DOHH2 (cell line): ENCODE measurements around the gene MIEF1.

Source experiments
- H3F3A ChIP-seq: fragments of 200-600 bp; sonication (generic), shearing (Covaris generic); 2 replicates; pipeline ENCODE4 v1.6.0; 2016; ENCODE audit warnings: antibody characterized with exemption, mild to moderate bottlenecking; ENCODE audit not compliant: control insufficient read depth, insufficient read depth
- H3K27ac ChIP-seq: fragments of 200-600 bp; sonication (generic); 2 replicates; pipeline ENCODE4 v1.5.1; 2014; ENCODE audit warnings: low read depth, mild to moderate bottlenecking, low read length, moderate library complexity
- H3K27me3 ChIP-seq: fragments of 200-600 bp; sonication (generic); 2 replicates; pipeline ENCODE4 v1.6.1; 2014; ENCODE audit warnings: mild to moderate bottlenecking, low read length, mixed read lengths; ENCODE audit not compliant: control insufficient read depth
- H3K36me3 ChIP-seq: fragments of 200-600 bp; sonication (generic); 2 replicates; pipeline ENCODE4 v1.6.1; 2014; ENCODE audit warnings: mild to moderate bottlenecking, low read length, moderate library complexity, mixed read lengths; ENCODE audit not compliant: control insufficient read depth
- H3K4me1 ChIP-seq: fragments of 200-600 bp; sonication (generic); 2 replicates; pipeline ENCODE4 v1.6.1; 2014; ENCODE audit warnings: mild to moderate bottlenecking, low read length, mixed read lengths; ENCODE audit not compliant: control insufficient read depth
- H3K4me2 ChIP-seq: fragments of 200-600 bp; sonication (generic); 2 replicates; pipeline ENCODE4 v1.6.0; 2014; ENCODE audit warnings: mild to moderate bottlenecking, low read length, moderate library complexity
- H3K4me3 ChIP-seq: fragments of 200-600 bp; sonication (generic); 2 replicates; pipeline ENCODE4 v1.5.1; 2014; ENCODE audit warnings: mild to moderate bottlenecking, low read length, mixed read lengths
- H3K79me2 ChIP-seq: fragments of 200-600 bp; sonication (generic); 2 replicates; pipeline ENCODE4 v1.6.1; 2014; ENCODE audit warnings: mild to moderate bottlenecking, low read length, mixed read lengths; ENCODE audit not compliant: control insufficient read depth
- H3K9me2 ChIP-seq: fragments of 200-600 bp; sonication (generic); replicated peaks from 2 replicates; pipeline ENCODE4 v1.6.1; 2014; ENCODE audit warnings: mild to moderate bottlenecking, low read length, mixed read lengths; ENCODE audit not compliant: control insufficient read depth
- H3K9me3 ChIP-seq: fragments of 200-600 bp; sonication (generic); 2 replicates; pipeline ENCODE4 v1.6.1; 2014; ENCODE audit warnings: antibody characterized with exemption, low read length, mixed read lengths; ENCODE audit not compliant: control insufficient read depth, insufficient read depth
- H4K20me1 ChIP-seq: fragments of 200-600 bp; sonication (generic); 2 replicates; pipeline ENCODE4 v1.6.0; 2014; ENCODE audit warnings: low read depth, mild to moderate bottlenecking, antibody characterized with exemption, low read length, moderate library complexity; ENCODE audit not compliant: control insufficient read depth, insufficient read depth
- EZH2phosphoT487 ChIP-seq: fragments of 200-600 bp; sonication (generic); IDR thresholded peaks from 2 replicates; pipeline ENCODE4 v1.6.1; 2017; ENCODE audit warnings: borderline replicate concordance, mild to moderate bottlenecking, antibody characterized with exemption, low read length, moderate library complexity, mixed read lengths
- TF ChIP-seq, protein P1 (sequence below): fragments of 200-600 bp; sonication (generic); IDR thresholded peaks from one replicate; pipeline ENCODE4 v1.5.1; 2014; ENCODE audit warnings: antibody characterized with exemption, mild to moderate bottlenecking, low read depth, low read length; ENCODE audit not compliant: poor library complexity, severe bottlenecking

MIEF1 gene

DNA sequence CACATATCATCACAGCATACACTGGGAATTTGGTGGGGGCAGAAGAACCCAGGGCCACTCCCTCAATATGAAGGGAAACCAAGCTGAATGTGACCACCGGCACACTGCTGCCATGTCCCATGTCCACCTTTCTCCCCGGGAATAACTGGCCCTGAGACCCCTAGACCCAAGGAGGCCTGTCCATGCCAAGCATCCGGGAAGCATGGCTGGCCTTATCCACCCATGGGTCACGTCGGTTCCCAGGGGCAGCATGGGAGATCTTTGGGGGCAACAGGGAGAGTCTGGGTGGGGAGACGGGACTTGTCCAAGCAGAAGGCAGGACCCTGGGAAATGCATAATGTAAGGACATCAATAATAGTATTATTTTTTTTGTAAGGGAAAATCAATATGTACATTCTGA is 10.4 kb upstream of the MIEF1 start:
- Histone ChIP-seq H3K9me2 (no peaks in the 10 kb centered on the region), H3K4me2 (no peak overlapping the region), H3K4me3 (no peak overlapping the region), H3K4me1 (peaks cover 43% of the 10 kb centered on the region), H3K27me3 (no peaks in the 10 kb centered on the region), H3K36me3 (peaks cover 29% of the 10 kb centered on the region), H3K79me2 (peaks cover 9% of the 10 kb centered on the region), H4K20me1 (no peaks in the 10 kb centered on the region; the same call in 1 of the 2 replicates), H3K9me3 (no peaks in the 10 kb centered on the region), H3F3A (peaks cover 12% of the 10 kb centered on the region; the same call in 1 of the 2 replicates), H3K27ac (no peak overlapping the region)
- TF ChIP-seq, protein P1, sequence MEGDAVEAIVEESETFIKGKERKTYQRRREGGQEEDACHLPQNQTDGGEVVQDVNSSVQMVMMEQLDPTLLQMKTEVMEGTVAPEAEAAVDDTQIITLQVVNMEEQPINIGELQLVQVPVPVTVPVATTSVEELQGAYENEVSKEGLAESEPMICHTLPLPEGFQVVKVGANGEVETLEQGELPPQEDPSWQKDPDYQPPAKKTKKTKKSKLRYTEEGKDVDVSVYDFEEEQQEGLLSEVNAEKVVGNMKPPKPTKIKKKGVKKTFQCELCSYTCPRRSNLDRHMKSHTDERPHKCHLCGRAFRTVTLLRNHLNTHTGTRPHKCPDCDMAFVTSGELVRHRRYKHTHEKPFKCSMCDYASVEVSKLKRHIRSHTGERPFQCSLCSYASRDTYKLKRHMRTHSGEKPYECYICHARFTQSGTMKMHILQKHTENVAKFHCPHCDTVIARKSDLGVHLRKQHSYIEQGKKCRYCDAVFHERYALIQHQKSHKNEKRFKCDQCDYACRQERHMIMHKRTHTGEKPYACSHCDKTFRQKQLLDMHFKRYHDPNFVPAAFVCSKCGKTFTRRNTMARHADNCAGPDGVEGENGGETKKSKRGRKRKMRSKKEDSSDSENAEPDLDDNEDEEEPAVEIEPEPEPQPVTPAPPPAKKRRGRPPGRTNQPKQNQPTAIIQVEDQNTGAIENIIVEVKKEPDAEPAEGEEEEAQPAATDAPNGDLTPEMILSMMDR, result no peak
- no peak for TF ChIP-seq EZH2phosphoT487

DNA sequence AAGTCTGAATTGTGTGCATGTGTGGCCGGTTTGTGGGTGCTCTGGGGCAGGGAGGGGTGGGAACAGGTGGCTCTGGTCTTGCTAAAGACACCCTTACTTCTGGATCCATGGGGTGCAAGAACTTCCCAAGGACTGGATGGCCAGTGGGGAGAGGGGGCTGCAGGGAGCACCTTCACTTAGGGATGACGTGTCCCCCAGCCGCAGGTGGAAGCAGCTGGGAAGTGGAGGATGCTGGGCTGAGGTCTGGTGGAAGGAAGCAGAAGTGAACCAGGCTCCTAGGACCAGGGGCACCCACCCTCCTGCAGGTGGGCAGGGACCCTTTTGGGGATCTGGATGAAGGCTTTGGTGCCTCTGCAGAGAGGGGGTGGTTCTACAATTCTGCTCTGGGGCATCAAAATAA is 9.9 kb upstream of the MIEF1 start:
- Histone ChIP-seq H3F3A (peaks cover 12% of the 10 kb centered on the region; the same call in 1 of the 2 replicates), H3K27me3 (no peaks in the 10 kb centered on the region), H3K4me1 (peaks cover 44% of the 10 kb centered on the region), H3K4me3 (no peak overlapping the region), H3K36me3 (peaks cover 29% of the 10 kb centered on the region), H3K9me2 (no peaks in the 10 kb centered on the region), H4K20me1 (no peaks in the 10 kb centered on the region; the same call in 1 of the 2 replicates), H3K9me3 (no peaks in the 10 kb centered on the region), H3K4me2 (no peak overlapping the region), H3K79me2 (peaks cover 9% of the 10 kb centered on the region), H3K27ac (no peak overlapping the region)
- no peak for TF ChIP-seq EZH2phosphoT487
- TF ChIP-seq, protein P1, result no peak

DNA sequence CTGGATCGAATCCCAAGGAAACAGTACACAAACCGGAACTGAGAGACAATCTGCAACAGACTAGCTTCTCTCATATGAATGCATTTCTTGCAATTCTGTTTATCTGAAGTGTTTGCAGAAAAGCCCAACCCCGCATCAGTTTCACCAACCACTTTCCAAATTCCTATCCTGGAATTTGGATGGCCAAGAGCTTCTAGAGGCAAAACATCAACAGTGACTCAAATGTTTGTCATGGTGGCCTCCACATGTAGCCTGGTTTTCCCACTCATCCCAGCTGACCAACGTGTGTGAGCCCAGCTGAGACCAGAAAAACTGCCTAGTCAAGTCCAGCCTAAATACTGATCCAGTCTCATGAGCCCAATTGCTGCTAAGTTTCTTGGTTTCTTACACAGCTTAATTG is 8.3 kb upstream of the MIEF1 start:
- Histone ChIP-seq H3K27ac (no peak overlapping the region), H4K20me1 (no peaks in the 10 kb centered on the region; the same call in 1 of the 2 replicates), H3K4me1 (peaks cover 44% of the 10 kb centered on the region), H3K4me2 (no peak overlapping the region), H3F3A (peaks cover 12% of the 10 kb centered on the region; the same call in 1 of the 2 replicates), H3K4me3 (no peak overlapping the region), H3K27me3 (no peaks in the 10 kb centered on the region), H3K79me2 (peaks cover 9% of the 10 kb centered on the region), H3K9me3 (no peaks in the 10 kb centered on the region), H3K36me3 (peaks cover 18% of the 10 kb centered on the region), H3K9me2 (no peaks in the 10 kb centered on the region)
- TF ChIP-seq EZH2phosphoT487, result no peak

GRCh38 chr22:39494471-39495120 is 7.5 kb upstream of the MIEF1 start:
- H3K4me3 ChIP-seq, result no peak overlapping the region
- peaks cover 9% of the 10 kb centered on the region for H3K79me2 ChIP-seq
- H3K4me1 ChIP-seq, result peaks cover 37% of the 10 kb centered on the region
- no peaks in the 10 kb centered on the region; the same call in 1 of the 2 replicates for H4K20me1 ChIP-seq
- no peaks in the 10 kb centered on the region for H3K9me3 ChIP-seq
- no peaks in the 10 kb centered on the region for H3K9me2 ChIP-seq
- TF ChIP-seq EZH2phosphoT487, result no peak
- TF ChIP-seq, protein P1, result no peak
- peaks cover 17% of the 10 kb centered on the region for H3K36me3 ChIP-seq
- H3F3A ChIP-seq, result peaks cover 10% of the 10 kb centered on the region; the same call in 1 of the 2 replicates
- no peak overlapping the region for H3K4me2 ChIP-seq
- no peaks in the 10 kb centered on the region for H3K27me3 ChIP-seq
- no peak overlapping the region for H3K27ac ChIP-seq
